ENCODE measurements around the gene DGKG. TPM values are rescaled to one million over a fixed set of nuclear protein-coding genes. Genes with fewer than 3 reads are reported as not detected.

Gene DGKG
- total and polyA plus RNA-seq, 2 of the 8 experiments (the other 6 are each of a cell fraction or from before 2014, with no cell fraction given): 0.30 to 0.48 TPM

GRCh38 chr3:186125118-186125517 is 236.9 kb downstream of the DGKG start (continued):
- TF ChIP-seq USF2 (IDR thresholded peaks at IDR 0.05; ENCODE audit: low read length) (no peak), KDM5A (IDR thresholded peaks at IDR 0.05; ENCODE audit: low read length) (no peak), CHD2 (IDR thresholded peaks at IDR 0.05; ENCODE audit: low read length) (no peak), FOSL1 (IDR thresholded peaks at IDR 0.05; ENCODE audit: insufficient read depth, low read depth, low read length) (no peak)
